RWPE2 (cell line): Measurements from ENCODE around the gene UNC5A.

Experiments
- ATAC-seq: fragments of 200-7000 bp; cut with Tn5 transposase; 3 replicates; pipeline ENCODE4 v1.9.1; 2021; ENCODE audit warnings: low read depth
- DNase-seq: peaks from one replicate; pipeline ENCODE4 v3.0.0-alpha.2; 2020; ENCODE audit warnings: low spot score
- H3K27ac ChIP-seq: fragments of 450-650 bp; 2 replicates; pipeline ENCODE4 v1.5.1; 2017; ENCODE audit warnings: mild to moderate bottlenecking; ENCODE audit not compliant: poor library complexity, severe bottlenecking
- H3K27me3 ChIP-seq: fragments of 250-450 bp; sonication (Bioruptor Pico); 2 replicates; pipeline ENCODE4 v1.5.1; 2021; ENCODE audit warnings: mild to moderate bottlenecking, moderate library complexity; ENCODE audit not compliant: insufficient read depth, poor library complexity, severe bottlenecking
- H3K36me3 ChIP-seq: fragments of 250-450 bp; sonication (Bioruptor Pico); 2 replicates; pipeline ENCODE4 v1.5.1; 2020; ENCODE audit warnings: low read depth, mild to moderate bottlenecking, moderate library complexity
- H3K4me1 ChIP-seq: fragments of 250-450 bp; sonication (Bioruptor Pico); 2 replicates; pipeline ENCODE4 v1.5.1; 2021; ENCODE audit warnings: mild to moderate bottlenecking, moderate library complexity; ENCODE audit not compliant: insufficient read depth, poor library complexity, severe bottlenecking
- H3K4me3 ChIP-seq: fragments of 250-450 bp; sonication (Bioruptor Pico); 2 replicates; pipeline ENCODE4 v1.5.1; 2021; ENCODE audit warnings: mild to moderate bottlenecking, moderate library complexity; ENCODE audit not compliant: severe bottlenecking
- H3K9me3 ChIP-seq: fragments of 250-450 bp; sonication (Bioruptor Pico); 2 replicates; pipeline ENCODE4 v1.5.1; 2021; ENCODE audit warnings: mild to moderate bottlenecking, moderate library complexity; ENCODE audit not compliant: severe bottlenecking
- TF ChIP-seq, protein P1 (sequence below): fragments of 450-650 bp; IDR thresholded peaks from one replicate; pipeline ENCODE4 v1.5.1; 2017; ENCODE audit warnings: mild to moderate bottlenecking, moderate library complexity; ENCODE audit not compliant: poor library complexity, severe bottlenecking

Gene UNC5A

DNA sequence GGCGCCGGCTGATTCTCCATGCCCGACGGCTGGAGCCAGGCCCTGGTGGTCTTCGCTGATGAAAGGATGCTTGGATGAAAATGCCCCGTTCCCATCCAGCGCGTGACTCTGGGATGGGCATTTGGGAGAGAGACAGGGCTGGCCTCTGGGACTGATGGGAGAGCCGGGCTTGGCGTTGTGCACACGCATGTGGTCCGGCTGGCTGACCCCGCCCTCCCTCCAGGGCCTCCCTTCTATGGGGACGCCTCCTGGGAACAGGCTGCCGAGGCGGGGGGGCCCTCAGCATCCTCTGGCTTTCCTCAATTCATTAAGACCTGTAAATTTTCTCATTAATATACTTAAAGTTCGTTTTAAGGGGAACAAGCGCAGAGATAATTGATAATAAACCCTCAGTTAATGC is 36.8 kb downstream of the UNC5A start:
- ATAC-seq = no peak
- no peak for DNase-seq
- peaks cover 10% of the 10 kb centered on the region for H3K27me3 ChIP-seq
- H3K4me3 ChIP-seq = no peak overlapping the region
- TF ChIP-seq, protein P1, sequence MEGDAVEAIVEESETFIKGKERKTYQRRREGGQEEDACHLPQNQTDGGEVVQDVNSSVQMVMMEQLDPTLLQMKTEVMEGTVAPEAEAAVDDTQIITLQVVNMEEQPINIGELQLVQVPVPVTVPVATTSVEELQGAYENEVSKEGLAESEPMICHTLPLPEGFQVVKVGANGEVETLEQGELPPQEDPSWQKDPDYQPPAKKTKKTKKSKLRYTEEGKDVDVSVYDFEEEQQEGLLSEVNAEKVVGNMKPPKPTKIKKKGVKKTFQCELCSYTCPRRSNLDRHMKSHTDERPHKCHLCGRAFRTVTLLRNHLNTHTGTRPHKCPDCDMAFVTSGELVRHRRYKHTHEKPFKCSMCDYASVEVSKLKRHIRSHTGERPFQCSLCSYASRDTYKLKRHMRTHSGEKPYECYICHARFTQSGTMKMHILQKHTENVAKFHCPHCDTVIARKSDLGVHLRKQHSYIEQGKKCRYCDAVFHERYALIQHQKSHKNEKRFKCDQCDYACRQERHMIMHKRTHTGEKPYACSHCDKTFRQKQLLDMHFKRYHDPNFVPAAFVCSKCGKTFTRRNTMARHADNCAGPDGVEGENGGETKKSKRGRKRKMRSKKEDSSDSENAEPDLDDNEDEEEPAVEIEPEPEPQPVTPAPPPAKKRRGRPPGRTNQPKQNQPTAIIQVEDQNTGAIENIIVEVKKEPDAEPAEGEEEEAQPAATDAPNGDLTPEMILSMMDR = no peak
- no peaks in the 10 kb centered on the region for H3K36me3 ChIP-seq
- no peaks in the 10 kb centered on the region for H3K9me3 ChIP-seq
- H3K4me1 ChIP-seq = no peaks in the 10 kb centered on the region
- H3K27ac ChIP-seq = no peak overlapping the region

DNA sequence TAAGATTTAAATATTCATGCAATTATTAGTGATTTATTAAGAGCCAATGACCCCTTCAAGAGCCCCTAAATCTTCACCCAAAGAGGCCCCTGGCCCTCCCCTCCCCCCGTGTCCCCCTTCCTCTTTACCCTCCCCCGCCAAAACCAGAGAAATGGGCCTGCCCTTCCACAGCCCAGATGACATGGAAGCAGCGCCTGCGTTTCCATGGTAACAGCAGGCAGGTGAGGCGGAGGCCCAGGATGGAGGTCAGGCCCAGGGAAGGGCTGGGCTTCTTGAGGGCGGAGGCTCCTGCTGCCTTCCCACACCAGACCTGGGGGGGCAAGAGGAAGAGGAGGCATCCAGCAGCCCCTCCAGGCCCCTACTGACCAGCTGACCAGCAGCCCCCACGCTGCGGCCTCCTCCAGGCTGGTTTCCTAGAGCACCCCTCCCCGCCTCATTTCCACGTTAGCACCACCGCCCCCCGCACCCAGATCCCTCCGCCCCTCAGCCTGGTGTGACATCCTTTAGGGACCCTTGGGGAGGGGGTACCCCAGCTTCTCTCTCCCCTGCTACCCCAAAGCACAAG is 37.4 kb downstream of the UNC5A start:
- DNase-seq = no peak
- TF ChIP-seq, protein P1 = no peak
- peaks cover 10% of the 10 kb centered on the region for H3K27me3 ChIP-seq

DNA sequence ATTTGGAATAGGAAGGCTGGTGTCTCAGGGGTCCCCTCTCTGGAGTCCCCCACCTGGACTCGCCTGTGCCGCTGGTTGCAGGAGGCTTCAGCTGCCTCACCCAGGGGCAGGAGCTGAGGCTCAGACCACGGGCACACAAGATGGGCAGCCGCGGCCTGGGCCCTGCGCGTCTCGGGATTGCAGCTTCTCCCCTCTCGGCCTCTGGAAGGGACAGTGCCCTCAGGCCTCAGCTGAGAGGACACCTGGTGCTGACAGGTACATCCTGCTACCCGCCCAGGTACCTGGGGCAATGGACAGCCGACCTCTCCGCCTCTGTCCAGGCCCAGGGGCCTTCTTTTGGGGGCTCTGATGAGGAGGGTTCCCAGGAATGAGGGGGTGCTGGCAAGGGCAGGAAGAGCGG is 38.3 kb downstream of the UNC5A start:
- TF ChIP-seq, protein P1 = no peak
- no peak overlapping the region for H3K27ac ChIP-seq
- H3K27me3 ChIP-seq = peaks cover 10% of the 10 kb centered on the region
- H3K36me3 ChIP-seq = no peaks in the 10 kb centered on the region
- H3K4me3 ChIP-seq = no peak overlapping the region
- no peaks in the 10 kb centered on the region for H3K9me3 ChIP-seq
- no peaks in the 10 kb centered on the region for H3K4me1 ChIP-seq
- ATAC-seq (no peak), DNase-seq (no peak)

More for the DNA sequence above, 37.4 kb downstream of the UNC5A start:
- Histone ChIP-seq H3K27ac (no peak overlapping the region), H3K4me3 (no peak overlapping the region), H3K36me3 (no peaks in the 10 kb centered on the region), H3K9me3 (no peaks in the 10 kb centered on the region), H3K4me1 (no peaks in the 10 kb centered on the region)
- ATAC-seq = no peak

DNA sequence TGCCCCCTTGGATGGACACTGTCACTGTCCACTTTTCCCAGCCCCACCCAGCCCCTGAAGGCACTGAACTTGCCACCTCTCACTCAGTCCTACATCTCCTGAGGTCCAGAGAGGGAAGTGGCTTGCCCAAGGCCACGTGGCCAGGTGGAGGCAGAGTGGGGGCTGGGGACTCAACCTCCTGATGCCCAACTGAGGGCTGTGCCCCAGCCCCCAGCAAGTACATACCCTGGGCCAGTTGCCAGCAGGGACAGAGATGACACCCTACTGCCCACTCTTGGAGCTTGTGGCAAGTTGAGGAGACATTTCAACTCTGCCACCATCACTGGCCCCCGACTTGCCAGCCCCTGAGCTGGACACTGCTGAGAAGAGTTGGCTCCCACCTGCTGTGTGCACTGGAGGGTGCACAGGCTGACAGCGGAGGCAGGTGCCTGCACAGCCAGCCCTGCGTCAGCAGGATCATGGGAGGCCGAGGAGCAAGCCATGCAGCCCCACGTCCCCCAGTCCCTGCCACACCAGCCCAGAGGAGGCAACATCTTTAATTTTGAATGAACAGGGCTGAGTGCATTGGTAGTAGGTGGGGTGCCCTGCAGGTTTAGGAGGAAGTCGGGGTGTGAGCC is 39.4 kb downstream of the UNC5A start:
- no peaks in the 10 kb centered on the region for H3K4me1 ChIP-seq
- H3K27me3 ChIP-seq = peaks cover 15% of the 10 kb centered on the region
- no peaks in the 10 kb centered on the region for H3K36me3 ChIP-seq
- H3K27ac ChIP-seq = no peak overlapping the region
- DNase-seq = no peak
- H3K4me3 ChIP-seq = no peak overlapping the region
- ATAC-seq = no peak
- H3K9me3 ChIP-seq = no peaks in the 10 kb centered on the region
- TF ChIP-seq, protein P1 = no peak

DNA sequence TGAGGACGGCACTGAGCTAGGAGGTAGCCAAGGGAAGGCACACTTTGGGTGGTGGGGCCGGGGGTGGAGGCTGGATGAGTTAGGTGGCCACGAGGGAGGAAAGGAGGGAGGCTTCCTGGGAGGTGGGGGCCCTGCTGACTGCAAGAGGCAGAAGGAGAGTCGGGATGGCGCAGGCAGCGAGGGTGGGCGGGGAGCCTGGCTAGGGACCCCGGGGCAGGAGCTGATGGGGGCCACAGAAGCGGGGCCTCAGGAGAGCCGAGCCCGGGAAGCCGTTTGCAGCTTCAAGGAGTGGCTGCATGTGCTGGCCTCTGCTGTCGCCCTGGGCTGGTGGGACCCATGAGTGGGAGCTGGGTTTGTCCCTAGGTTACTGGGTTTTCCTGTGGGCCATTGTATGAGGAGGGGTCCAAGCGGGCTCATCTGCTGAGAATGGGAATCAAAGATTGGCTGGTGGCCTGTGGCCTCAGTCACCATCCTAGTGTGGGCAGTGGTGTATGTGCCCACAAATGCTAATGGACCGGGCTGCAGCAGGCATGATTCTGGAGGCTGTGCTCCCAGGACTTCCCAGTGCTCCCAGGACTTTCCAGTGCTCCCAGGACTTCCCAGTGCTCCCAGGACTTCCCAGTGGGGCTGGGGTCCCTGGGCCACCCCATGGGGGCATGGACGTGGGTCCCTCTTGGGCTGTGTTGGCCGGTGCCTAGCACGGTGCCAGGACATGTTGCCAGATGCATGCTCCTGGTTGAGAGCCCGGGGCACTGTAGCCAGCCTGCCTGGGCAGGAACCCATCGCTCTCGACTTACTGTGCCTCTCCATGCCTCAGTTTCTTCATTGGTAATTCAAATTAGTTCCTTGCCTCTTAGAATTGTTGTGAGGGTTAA is 40.2 kb downstream of the UNC5A start:
- Histone ChIP-seq H3K4me3 (no peak overlapping the region), H3K36me3 (no peaks in the 10 kb centered on the region), H3K27me3 (peaks cover 15% of the 10 kb centered on the region), H3K4me1 (no peaks in the 10 kb centered on the region), H3K27ac (no peak overlapping the region), H3K9me3 (no peaks in the 10 kb centered on the region)
- TF ChIP-seq, protein P1 = no peak
- ATAC-seq = no peak
- no peak for DNase-seq
